Aorta (tissue), 5 donors: ENCODE results near the gene SNW1. TPM values are rescaled to one million over a fixed set of nuclear protein-coding genes. Genes with fewer than 3 reads are reported as not detected.
A peak's percentile ranks its signal among the peaks of the same experiment; 100 is the strongest.

ENCODE experiments used
- ATAC-seq: fragments of 200-7000 bp; cut with Tn5 transposase; one replicate; pipeline ENCODE4 v1.9.1; 2022; ENCODE audit warnings: moderate library complexity; ENCODE audit not compliant: low FRiP score
- DNase-seq, 2 donors: peaks; one replicate each; pipeline ENCODE4 v3.0.0-alpha.2; 2020
- H3K27ac ChIP-seq, 2 donors: one replicate each; pipeline ENCODE4 v1.5.1; 2013; ENCODE audit warnings: low read length in 2 of 2, mild to moderate bottlenecking in 2 of 2, moderate library complexity in 2 of 2, control low read depth in 1 of 2, inconsistent platforms in 1 of 2, low read depth in 1 of 2
- H3K27me3 ChIP-seq, 2 donors: one replicate each; pipeline ENCODE4 v1.6.1; 2013; ENCODE audit warnings: control low read depth in 1 of 2, low read length in 1 of 2, mild to moderate bottlenecking in 1 of 2, moderate library complexity in 1 of 2; ENCODE audit not compliant: insufficient read depth in 2 of 2, control insufficient read depth in 1 of 2
- H3K36me3 ChIP-seq, 2 donors: one replicate each; pipeline ENCODE4 v1.6.1; 2013; ENCODE audit warnings: control low read depth in 1 of 2, low read length in 1 of 2, mild to moderate bottlenecking in 1 of 2; ENCODE audit not compliant: insufficient read depth in 2 of 2, control insufficient read depth in 1 of 2
- H3K4me1 ChIP-seq, 2 donors: one replicate each; pipeline ENCODE4 v1.6.1; 2013; ENCODE audit warnings: low read length in 2 of 2, control low read depth in 1 of 2, mild to moderate bottlenecking in 1 of 2, moderate library complexity in 1 of 2; ENCODE audit not compliant: insufficient read depth in 2 of 2, control insufficient read depth in 1 of 2
- H3K4me3 ChIP-seq, 2 donors: one replicate each; pipeline ENCODE4 v1.5.1; 2013; ENCODE audit warnings: low read length in 2 of 2, control low read depth in 1 of 2, mild to moderate bottlenecking in 1 of 2
- H3K9me3 ChIP-seq: one replicate; pipeline ENCODE4 v1.6.1; 2013; ENCODE audit warnings: mild to moderate bottlenecking, low read length; ENCODE audit not compliant: control insufficient read depth
- WGBS, 2 donors: extraction: QIAGEN DNeasy Blood & Tissue Kit; methylation state at CpG; one replicate each; pipeline ENCODE4 v1.1.7; 2013; 5-methylcytosine and 5-hydroxymethylcytosine counted together
- intact Hi-C, 2 donors: fragments of 100-400 bp; cut with DNase I; formaldehyde crosslinking; loops; one replicate each; pipeline versions ENCODE4 v1.14.2 to v1.15.0; 2022
- polyA plus RNA-seq, 2 donors: library from polyadenylated mRNA; stranded (reverse); fragments of 200-250 nt; gene quantifications; one replicate each; pipeline ENCODE4 v1.2.3, GENCODE V29; 2013
- total RNA-seq, 2 donors: library from RNA; stranded (reverse); fragmentation: NEBNext Ultra II Directional; extraction: Animal tissue kit (Norgen Biotek cat#: 25700); gene quantifications; one replicate each; pipeline ENCODE4 v1.2.1, GENCODE V29; 2021
- donor health status: healthy with polysubstance abuse.
- donor health status: Bipolar disorder and iron deficiency.
- donor health status: DM: no; HTN: no; CAD: no.
- donor health status: DM: no; HTN: no; CAD: no.
- donor health status: DM: yes; HTN: yes; CAD: no.

The SNW1 gene
- total and polyA plus RNA-seq, 4 donors: 51.4 to 60.5 (median 59.1) TPM

DNA sequence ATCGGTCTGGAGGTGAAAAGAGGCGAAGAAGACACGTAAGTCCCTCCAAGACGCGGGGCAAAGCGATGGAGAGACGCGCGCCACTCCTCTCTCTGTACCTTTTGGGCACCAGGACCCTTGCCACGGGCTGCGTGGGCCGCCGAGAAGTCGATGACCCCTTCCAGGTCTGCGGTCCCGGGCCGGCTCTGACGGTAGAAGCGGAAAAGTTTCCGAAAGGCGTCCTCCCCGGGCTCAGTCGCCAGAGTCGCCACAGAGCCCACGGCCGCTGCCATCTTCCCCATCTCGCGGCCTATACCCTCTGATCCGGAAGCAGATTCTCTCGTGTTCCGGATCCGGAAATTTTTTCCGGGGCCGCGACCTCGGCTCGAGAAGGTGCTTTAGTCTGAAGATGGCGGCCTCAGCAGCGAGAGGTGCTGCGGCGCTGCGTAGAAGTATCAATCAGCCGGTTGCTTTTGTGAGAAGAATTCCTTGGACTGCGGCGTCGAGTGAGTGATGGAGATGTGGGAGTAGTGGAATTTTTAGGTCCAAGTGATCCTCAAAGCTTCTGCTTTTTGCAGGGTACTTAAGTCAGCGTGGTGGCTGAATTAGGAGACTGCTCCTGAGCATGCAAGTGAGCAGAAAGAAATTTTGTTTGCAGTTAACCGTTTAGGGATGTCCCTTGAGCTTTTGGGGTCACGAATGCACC lies 53.1 kb downstream of the SNW1 start, which contains the start of the genes ALKBH1 and SLIRP:
Gene ALKBH1, minus strand, starts transcription at position 300 of the 685 bp plus-strand sequence. Its CDS starts 19 bp downstream, at position 281.
Gene SLIRP, plus strand, starts transcription at position 380 of the 685 bp plus-strand sequence. Its CDS starts 9 bp downstream, at position 389.
- Histone ChIP-seq H3K27me3 (no peaks in the 10 kb centered on the region), H3K9me3 (no peaks in the 10 kb centered on the region), H3K27ac (peak within 1 kb of the TSS in 1 of 2 donors; percentile 67), H3K4me1 (peaks cover 4 to 15% of the 10 kb centered on the region in 2 donors), H3K4me3 (peak within 1 kb of the TSS; percentile 95 to 99), H3K36me3 (peaks cover 0 to 3% of the 10 kb centered on the region in 2 donors)
- 0% methylated on average over 49 of the region's 49 CpGs for WGBS, 2 donors
- DNase-seq: peak; percentile 92 to 95
- intact Hi-C loops: loop anchor here (1.0 to 5.0 kb wide), 4 partner anchors 54 to 251 kb away; partner anchors contain the start of genes AHSA1 (in 2 of the 2), SNW1 (in 1 of the 2), SPTLC2 (in 1 of the 2) and VIPAS39 (in 1 of the 2)
- ATAC-seq: peak; percentile 96

DNA sequence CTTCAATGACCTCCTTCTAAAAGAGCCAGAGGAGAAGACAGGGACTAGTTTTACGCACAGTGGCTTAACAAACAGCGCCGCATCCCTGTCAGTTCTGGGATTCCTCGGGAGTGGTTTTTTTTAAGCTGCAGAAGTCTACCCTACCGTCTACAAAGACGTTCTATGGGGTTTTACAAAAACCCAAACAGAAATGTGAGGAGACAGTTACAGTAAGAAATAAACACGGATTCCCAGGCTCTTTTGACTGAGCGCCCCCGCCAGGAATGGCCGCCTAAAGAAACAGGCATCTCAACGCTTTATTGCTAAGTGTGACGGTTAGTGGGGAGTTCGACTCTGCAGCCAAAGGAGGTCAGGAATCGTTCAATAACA lies 53.6 kb downstream of the SNW1 start:
- WGBS, 2 donors: 0% methylated on average over 14 of the region's 14 CpGs
- intact Hi-C loops: loop anchor here (1.0 to 5.0 kb wide), 4 partner anchors 55 to 250 kb away; partner anchors contain the start of genes AHSA1 (in 2 of the 2), SNW1 (in 1 of the 2), SPTLC2 (in 1 of the 2) and VIPAS39 (in 1 of the 2)

DNA sequence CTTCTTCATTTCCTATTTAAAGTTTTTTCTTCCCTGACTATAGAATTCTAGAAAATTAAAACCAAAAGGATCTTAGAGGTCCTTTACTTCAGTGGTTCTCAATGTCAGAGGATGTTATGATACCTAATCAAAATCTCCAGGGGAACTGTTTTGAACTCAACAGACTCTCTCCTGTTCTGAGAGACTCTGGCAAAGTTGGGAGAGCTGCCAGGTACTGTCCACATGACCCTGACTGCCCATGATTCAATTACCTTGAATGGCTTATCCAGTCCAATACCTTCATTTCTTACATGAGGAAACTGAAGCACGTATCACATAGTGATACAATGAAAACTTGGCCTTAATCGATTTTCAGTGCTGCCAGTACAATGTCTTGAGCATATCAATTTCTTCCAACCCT lies 69.7 kb downstream of the SNW1 start:
- ATAC-seq (no peak), DNase-seq (no peak)
- Histone ChIP-seq H3K36me3 (peaks cover 4 to 12% of the 10 kb centered on the region in 2 donors), H3K27me3 (no peaks in the 10 kb centered on the region), H3K4me1 (no peaks in the 10 kb centered on the region), H3K27ac (no peak overlapping the region), H3K9me3 (no peaks in the 10 kb centered on the region), H3K4me3 (no peak overlapping the region)
- WGBS, 2 donors: 92 to 96% methylated on average over 2 of the region's 2 CpGs
- intact Hi-C loops: no loop called here

More for the DNA sequence above, 53.6 kb downstream of the SNW1 start:
- DNase-seq (no peak), ATAC-seq (peak; percentile 33)
- H3K4me3 ChIP-seq: peak overlapping the region; percentile 95 to 99
- H3K4me1 ChIP-seq: peaks cover 4 to 15% of the 10 kb centered on the region in 2 donors
- peaks cover 0 to 3% of the 10 kb centered on the region in 2 donors for H3K36me3 ChIP-seq
- H3K27ac ChIP-seq: peak overlapping the region in 1 of 2 donors; percentile 67
- H3K9me3 ChIP-seq: no peaks in the 10 kb centered on the region
- no peaks in the 10 kb centered on the region for H3K27me3 ChIP-seq

DNA sequence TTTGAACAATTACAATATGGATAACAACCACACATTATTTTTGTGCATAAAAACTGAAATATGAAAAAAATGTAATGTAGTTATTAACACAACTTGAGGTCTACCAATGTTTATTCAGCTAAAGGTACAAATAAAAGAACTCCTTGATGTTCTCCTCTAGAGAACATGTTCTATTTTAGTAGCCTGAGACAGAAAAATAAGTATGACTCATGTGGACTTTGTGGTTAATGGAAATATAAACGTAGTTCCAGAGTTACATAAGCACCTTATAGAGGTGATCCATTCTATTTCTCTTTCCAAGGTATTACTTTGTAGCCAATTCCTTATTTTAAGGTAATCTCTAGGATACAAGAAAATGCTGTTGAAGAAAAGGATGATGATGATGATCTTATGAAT lies 78.8 kb downstream of the SNW1 start:
- peaks cover 2 to 3% of the 10 kb centered on the region in 2 donors for H3K4me1 ChIP-seq
- intact Hi-C loops: no loop called here
- H3K9me3 ChIP-seq: no peaks in the 10 kb centered on the region
- H3K27ac ChIP-seq: no peak overlapping the region
- no peak overlapping the region for H3K4me3 ChIP-seq
- ATAC-seq (no peak), DNase-seq (no peak)
- H3K36me3 ChIP-seq: no peaks in the 10 kb centered on the region
- H3K27me3 ChIP-seq: no peaks in the 10 kb centered on the region
- 3 to 7% methylated on average over 1 of the region's 1 CpG for WGBS, 2 donors

DNA sequence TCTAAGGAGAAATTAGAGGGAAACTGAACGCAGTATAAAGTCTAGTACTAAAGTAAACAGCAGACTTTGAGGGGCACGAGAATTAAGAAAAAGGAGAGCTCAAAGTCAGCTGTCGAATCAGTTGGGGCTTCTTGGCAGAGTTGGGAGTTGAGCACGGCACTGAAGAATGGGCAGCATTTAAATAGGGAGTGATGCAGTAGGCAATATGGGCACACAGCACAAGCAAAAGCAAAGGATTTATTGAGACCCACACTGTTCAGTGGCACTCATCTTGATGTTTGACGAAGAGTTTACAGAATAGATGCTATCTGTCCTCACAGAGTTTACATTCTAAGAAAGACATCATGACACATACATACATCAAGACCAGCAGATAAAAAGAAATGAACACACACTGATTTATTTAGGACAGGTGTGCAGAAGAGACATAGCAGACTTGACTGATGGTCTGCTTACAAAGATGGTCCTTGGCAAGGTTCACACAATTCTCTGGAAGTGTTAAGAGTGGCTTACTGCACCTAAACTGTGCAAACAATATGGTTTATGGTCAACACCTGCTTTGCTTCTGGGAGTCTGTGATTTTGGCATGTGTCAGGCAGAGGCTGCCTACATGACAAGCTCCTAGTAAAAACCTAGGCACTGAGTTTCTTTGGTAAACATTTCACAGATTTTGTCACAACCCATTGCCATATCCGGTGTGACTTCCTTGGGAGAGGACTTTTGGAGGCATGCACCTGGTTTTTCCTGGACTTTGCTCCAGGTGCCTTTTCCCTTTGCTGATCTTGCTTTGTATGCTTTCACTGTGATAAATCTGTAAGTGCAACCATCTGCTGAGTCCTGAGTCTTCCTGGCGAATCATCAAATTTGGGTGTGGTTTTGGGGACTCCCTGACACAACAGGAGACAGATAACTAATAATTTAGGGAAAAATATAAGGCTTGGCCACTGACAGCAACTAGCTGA lies 79.5 kb downstream of the SNW1 start:
- DNase-seq (no peak), ATAC-seq (no peak)
- Histone ChIP-seq H3K9me3 (no peaks in the 10 kb centered on the region), H3K4me1 (peaks cover 2 to 3% of the 10 kb centered on the region in 2 donors), H3K27ac (peak overlapping the region in 1 of 2 donors; percentile 38), H3K27me3 (no peaks in the 10 kb centered on the region), H3K4me3 (no peak overlapping the region), H3K36me3 (no peaks in the 10 kb centered on the region)
- 88 to 90% methylated on average over 7 of the region's 7 CpGs for WGBS, 2 donors
- intact Hi-C loops: no loop called here

DNA sequence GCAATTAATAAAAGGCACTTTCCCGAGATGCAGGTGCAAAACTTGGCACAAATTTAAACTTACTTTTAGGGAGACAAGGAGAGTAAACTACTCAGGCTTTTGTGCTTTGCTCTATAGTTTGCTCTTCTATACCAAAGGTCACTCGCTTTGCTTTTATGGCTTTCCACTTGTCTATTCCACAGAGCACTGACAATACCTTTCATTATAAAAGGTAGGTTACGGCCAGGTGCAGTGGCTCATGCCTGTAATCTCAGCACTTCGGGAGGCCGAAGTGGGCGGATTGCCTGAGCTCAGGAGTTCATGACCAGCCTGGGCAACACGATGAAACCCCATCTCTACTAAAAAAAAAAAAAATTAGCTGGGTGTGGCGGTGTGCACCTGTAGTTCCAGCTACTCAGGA lies 86.0 kb downstream of the SNW1 start:
- 83 to 92% methylated on average over 8 of the region's 8 CpGs for WGBS, 2 donors
- Histone ChIP-seq H3K4me1 (no peaks in the 10 kb centered on the region), H3K36me3 (peaks cover 3 to 12% of the 10 kb centered on the region in 2 donors), H3K4me3 (no peak overlapping the region), H3K9me3 (no peaks in the 10 kb centered on the region), H3K27me3 (no peaks in the 10 kb centered on the region), H3K27ac (no peak overlapping the region)
- intact Hi-C loops: no loop called here
- ATAC-seq (no peak), DNase-seq (no peak)

DNA sequence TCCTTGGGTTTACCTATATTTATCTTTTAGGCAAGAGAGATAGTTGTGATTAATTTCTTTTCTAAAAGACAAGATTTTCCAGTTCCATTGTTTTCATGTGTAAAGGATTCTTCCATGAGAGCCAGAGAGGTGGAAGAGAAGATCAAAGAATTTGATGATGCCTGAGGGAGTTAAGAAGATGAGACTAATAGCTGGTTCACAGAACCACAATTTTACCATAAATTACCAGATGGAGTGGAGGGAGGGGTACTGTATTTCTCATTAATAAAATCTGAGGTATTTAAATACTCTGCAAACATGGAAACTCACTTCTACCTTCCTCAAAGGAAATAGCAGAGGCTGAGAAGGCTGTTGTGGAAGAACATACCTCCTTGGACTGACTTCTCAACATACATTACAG lies 87.8 kb downstream of the SNW1 start:
- no peak for ATAC-seq

More for the DNA sequence above, 87.8 kb downstream of the SNW1 start:
- H3K4me3 ChIP-seq: no peak overlapping the region
- DNase-seq: no peak
- peaks cover 3 to 12% of the 10 kb centered on the region in 2 donors for H3K36me3 ChIP-seq
- H3K4me1 ChIP-seq: no peaks in the 10 kb centered on the region
- no peaks in the 10 kb centered on the region for H3K27me3 ChIP-seq
- no peak overlapping the region for H3K27ac ChIP-seq
- intact Hi-C loops: no loop called here
- no peaks in the 10 kb centered on the region for H3K9me3 ChIP-seq
